Fibroblast of lung (primary cell): ENCODE measurements around the gene FCRL1. TPM values are rescaled to one million over a fixed set of nuclear protein-coding genes. Genes with fewer than 3 reads are reported as not detected.

ENCODE experiments used
- DNase-seq, 2 donors: peaks; one replicate each; pipeline versions ENCODE4 v3.0.0 to v3.0.0-alpha.2; 2010; ENCODE audit warnings: low read depth in 2 of 2
- H2AFZ ChIP-seq: 2 replicates; pipeline ENCODE4 v1.5.1; 2012; ENCODE audit warnings: low read length, control low read depth, inconsistent platforms
- H3K27ac ChIP-seq: 2 replicates; pipeline ENCODE4 v1.5.1; 2011; ENCODE audit warnings: low read length, control low read depth; ENCODE audit not compliant: insufficient read depth
- H3K27me3 ChIP-seq: 2 replicates; pipeline ENCODE4 v1.5.1; 2011; ENCODE audit warnings: mild to moderate bottlenecking, low read length; ENCODE audit not compliant: control insufficient read depth, insufficient read depth
- H3K36me3 ChIP-seq: 2 replicates; pipeline ENCODE4 v1.5.1; 2011; ENCODE audit warnings: low read length; ENCODE audit not compliant: control insufficient read depth, insufficient read depth
- H3K4me1 ChIP-seq: 2 replicates; pipeline ENCODE4 v1.5.1; 2011; ENCODE audit warnings: low read length; ENCODE audit not compliant: control insufficient read depth, insufficient read depth; ENCODE audit errors: extremely low read depth
- H3K4me2 ChIP-seq: 2 replicates; pipeline ENCODE4 v1.5.1; 2011; ENCODE audit warnings: low read length, control low read depth; ENCODE audit not compliant: insufficient read depth; ENCODE audit errors: extremely low read depth
- H3K4me3 ChIP-seq, 4 experiments: fragments of 200-600 bp in 1 of 4; sonication (generic) in 1 of 4; replicated peaks in 1 of 4; 2 replicates each; pipeline ENCODE4 v1.5.1; 2011 to 2016; ENCODE audit warnings: low read length in 4 of 4, low read depth in 3 of 4, mild to moderate bottlenecking in 3 of 4, control low read depth in 2 of 4, inconsistent platforms in 1 of 4, mixed read lengths in 1 of 4; ENCODE audit not compliant: insufficient read depth in 1 of 4; ENCODE audit errors: control extremely low read depth in 1 of 4
- H3K79me2 ChIP-seq: 2 replicates; pipeline ENCODE4 v1.5.1; 2012; ENCODE audit warnings: mild to moderate bottlenecking, low read length, inconsistent platforms; ENCODE audit not compliant: control insufficient read depth, insufficient read depth
- H3K9ac ChIP-seq: 2 replicates; pipeline ENCODE4 v1.5.1; 2011; ENCODE audit warnings: mild to moderate bottlenecking, low read length, control low read depth; ENCODE audit not compliant: insufficient read depth
- H3K9me3 ChIP-seq: 2 replicates; pipeline ENCODE4 v1.5.1; 2012; ENCODE audit warnings: low read depth, low read length; ENCODE audit not compliant: control insufficient read depth, insufficient read depth
- H4K20me1 ChIP-seq: 2 replicates; pipeline ENCODE4 v1.5.1; 2011; ENCODE audit warnings: low read length; ENCODE audit not compliant: control insufficient read depth, insufficient read depth; ENCODE audit errors: extremely low read depth
- CTCF ChIP-seq, 2 donors: IDR thresholded peaks in 1 of 2; conservative IDR thresholded peaks in 1 of 2; 1 replicate in 1 of 2; 2 replicates in 1 of 2; pipeline ENCODE4 v1.5.1; 2011 to 2012; ENCODE audit warnings: low read length in 2 of 2, control low read depth in 1 of 2, inconsistent platforms in 1 of 2, low read depth in 1 of 2, mild to moderate bottlenecking in 1 of 2
- EZH2 ChIP-seq: IDR thresholded peaks from 2 replicates; pipeline ENCODE4 v1.5.1; 2012; ENCODE audit warnings: low read length, control low read depth, mild to moderate bottlenecking; ENCODE audit errors: missing control alignments
- polyA plus RNA-seq, 2 donors: library from polyadenylated mRNA; depleted of rRNA in 1 of 2; stranded (reverse) in 1 of 2; unstranded in 1 of 2; fragments of >200 nt; gene quantifications; 2 replicates each; pipeline ENCODE4 v1.2.1, GENCODE V29; 2011 to 2012; ENCODE audit warnings: missing spikeins in 1 of 2
- total RNA-seq: library from RNA; depleted of rRNA; stranded (reverse); fragments of >200 nt; gene quantifications from 2 replicates; pipeline ENCODE4 v1.2.1, GENCODE V29; 2014

FCRL1 gene
- total and polyA plus RNA-seq, 2 donors (not counting 1 experiment from before 2014, with no cell fraction given): not detected

GRCh38 chr1:157776971-157777391 lies 42.9 kb downstream of the FCRL1 start, which contains the start of gene FCRL2:
FCRL2 (minus strand) TSS chr1:157777132; CDS start chr1:157777073, 59 bp downstream.
- H3K4me3 ChIP-seq: no peak within 1 kb of the TSS
- H3K27ac ChIP-seq: no peak within 1 kb of the TSS
- H3K9me3 ChIP-seq: no peaks in the 10 kb centered on the region
- H3K4me2 ChIP-seq: no peak within 1 kb of the TSS
- TF ChIP-seq EZH2: no peak
- TF ChIP-seq CTCF (conservative IDR thresholded peaks at IDR 0.05 in 1 of 2, IDR thresholded peaks at IDR 0.05 in 1 of 2; ENCODE audit: low read depth in 1 of 2, low read length in 2 of 2): no peak
- H3K4me1 ChIP-seq: no peaks in the 10 kb centered on the region
- no peak within 1 kb of the TSS for H3K9ac ChIP-seq
- H3K79me2 ChIP-seq: no peaks in the 10 kb centered on the region
- no peak for DNase-seq
- H2AFZ ChIP-seq: no peak within 1 kb of the TSS
- no peaks in the 10 kb centered on the region for H3K36me3 ChIP-seq
- H4K20me1 ChIP-seq: no peaks in the 10 kb centered on the region
- H3K27me3 ChIP-seq: no peaks in the 10 kb centered on the region

GRCh38 chr1:157775101-157775870 lies 44.6 kb downstream of the FCRL1 start:
- Histone ChIP-seq H3K79me2 (no peaks in the 10 kb centered on the region), H3K9ac (no peak overlapping the region), H4K20me1 (no peaks in the 10 kb centered on the region), H3K4me1 (no peaks in the 10 kb centered on the region), H3K36me3 (no peaks in the 10 kb centered on the region), H3K9me3 (no peaks in the 10 kb centered on the region), H2AFZ (no peak overlapping the region), H3K27me3 (no peaks in the 10 kb centered on the region), H3K4me2 (no peak overlapping the region), H3K27ac (no peak overlapping the region), H3K4me3 (no peak overlapping the region)
- DNase-seq: no peak
- TF ChIP-seq CTCF (conservative IDR thresholded peaks at IDR 0.05 in 1 of 2, IDR thresholded peaks at IDR 0.05 in 1 of 2; ENCODE audit: low read depth in 1 of 2, low read length in 2 of 2) (no peak), EZH2 (no peak)

- H2AFZ ChIP-seq: no peak overlapping the region
- H3K36me3 ChIP-seq: no peaks in the 10 kb centered on the region
- H4K20me1 ChIP-seq: no peaks in the 10 kb centered on the region
- H3K27ac ChIP-seq: no peak overlapping the region
- no peak overlapping the region for H3K9ac ChIP-seq
- H3K4me1 ChIP-seq: no peaks in the 10 kb centered on the region
- no peak for TF ChIP-seq EZH2
- TF ChIP-seq CTCF (conservative IDR thresholded peaks at IDR 0.05 in 1 of 2, IDR thresholded peaks at IDR 0.05 in 1 of 2; ENCODE audit: low read depth in 1 of 2, low read length in 2 of 2): no peak
- no peaks in the 10 kb centered on the region for H3K9me3 ChIP-seq
- no peak overlapping the region for H3K4me3 ChIP-seq
- DNase-seq: no peak
- H3K4me2 ChIP-seq: no peak overlapping the region
- no peaks in the 10 kb centered on the region for H3K79me2 ChIP-seq
- H3K27me3 ChIP-seq: no peaks in the 10 kb centered on the region
These were observed 45.5 kb downstream of the FCRL1 start for GRCh38 chr1:157774412-157774811.
